ACC112 (cell line): Measurements from ENCODE around the gene VCAM1.

Experiments used
- H2AFZ ChIP-seq: fragments of 200-600 bp; sonication (generic); one replicate; pipeline ENCODE4 v1.6.0; 2017; ENCODE audit warnings: antibody characterized with exemption, low read length; ENCODE audit not compliant: unreplicated experiment
- H3K27ac ChIP-seq: fragments of 200-600 bp; sonication (generic); 2 replicates; pipeline ENCODE4 v1.5.1; 2014; ENCODE audit warnings: low read depth, mild to moderate bottlenecking, antibody characterized with exemption, low read length, moderate library complexity
- H3K27me3 ChIP-seq: fragments of 200-600 bp; sonication (generic); 2 replicates; pipeline ENCODE4 v1.6.1; 2014; ENCODE audit warnings: mild to moderate bottlenecking, antibody characterized with exemption, low read length, moderate library complexity, mixed read lengths; ENCODE audit not compliant: insufficient read depth
- H3K36me3 ChIP-seq: fragments of 200-600 bp; sonication (generic); 2 replicates; pipeline ENCODE4 v1.6.1; 2016; ENCODE audit warnings: mild to moderate bottlenecking, antibody characterized with exemption, low read length, moderate library complexity, mixed read lengths; ENCODE audit not compliant: insufficient read depth
- H3K4me1 ChIP-seq: fragments of 200-600 bp; sonication (generic); one replicate; pipeline ENCODE4 v1.6.1; 2016; ENCODE audit warnings: low read length, mixed read lengths; ENCODE audit not compliant: insufficient read depth, unreplicated experiment, control insufficient read depth
- H3K4me3 ChIP-seq: fragments of 200-600 bp; sonication (generic); 2 replicates; pipeline ENCODE4 v1.5.1; 2014; ENCODE audit warnings: mild to moderate bottlenecking, low read depth, low read length
- H3K79me2 ChIP-seq: fragments of 200-600 bp; sonication (generic); one replicate; pipeline ENCODE4 v1.6.0; 2016; ENCODE audit warnings: low read length; ENCODE audit not compliant: control insufficient read depth, unreplicated experiment, insufficient read depth

The VCAM1 gene

DNA sequence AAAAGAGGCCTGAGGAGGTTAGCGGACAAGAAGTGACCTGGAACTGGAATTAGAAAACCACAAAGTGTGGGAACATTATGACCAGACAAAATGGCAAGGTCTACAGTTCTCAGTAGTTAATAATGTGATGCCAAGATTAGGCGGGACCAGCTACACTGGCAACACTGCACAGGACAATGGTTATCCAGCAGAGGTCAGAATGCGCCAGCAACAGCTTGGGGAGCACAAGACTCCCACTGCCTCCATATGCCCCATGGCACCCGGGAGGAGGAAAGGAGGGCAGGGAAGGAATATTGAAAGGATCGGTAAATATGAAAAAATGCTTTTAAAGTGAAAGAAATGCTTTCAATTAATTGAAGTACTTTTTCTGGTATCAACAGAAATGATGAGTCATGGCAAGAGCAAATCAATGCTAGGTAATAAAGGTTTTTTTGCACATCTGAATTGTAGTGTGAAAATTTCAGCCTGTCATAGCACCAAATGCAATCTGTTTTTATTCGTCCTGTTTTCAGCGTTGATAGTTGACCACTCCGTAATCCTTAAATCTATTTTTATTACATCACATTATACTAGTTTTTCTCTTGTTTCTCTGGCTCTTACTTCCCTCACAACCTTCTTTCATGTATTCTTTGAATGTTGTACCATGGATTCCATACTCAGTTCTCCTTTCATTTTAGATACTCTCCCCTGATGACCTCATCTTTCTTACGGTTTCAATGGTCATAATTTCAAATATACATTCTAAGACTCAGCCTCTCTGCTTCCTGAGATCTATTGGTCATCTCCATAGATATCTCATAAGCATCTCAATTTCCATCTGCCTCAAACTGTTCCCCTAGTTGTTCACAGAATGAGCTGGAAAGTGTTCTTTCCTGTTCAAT, 30.7 kb downstream of the VCAM1 start:
- no peaks in the 10 kb centered on the region for H3K36me3 ChIP-seq
- no peaks in the 10 kb centered on the region for H3K79me2 ChIP-seq
- no peak overlapping the region for H3K4me3 ChIP-seq
- H3K4me1 ChIP-seq = no peaks in the 10 kb centered on the region
- no peaks in the 10 kb centered on the region for H3K27me3 ChIP-seq
- H2AFZ ChIP-seq = no peak overlapping the region
- H3K27ac ChIP-seq = no peak overlapping the region

DNA sequence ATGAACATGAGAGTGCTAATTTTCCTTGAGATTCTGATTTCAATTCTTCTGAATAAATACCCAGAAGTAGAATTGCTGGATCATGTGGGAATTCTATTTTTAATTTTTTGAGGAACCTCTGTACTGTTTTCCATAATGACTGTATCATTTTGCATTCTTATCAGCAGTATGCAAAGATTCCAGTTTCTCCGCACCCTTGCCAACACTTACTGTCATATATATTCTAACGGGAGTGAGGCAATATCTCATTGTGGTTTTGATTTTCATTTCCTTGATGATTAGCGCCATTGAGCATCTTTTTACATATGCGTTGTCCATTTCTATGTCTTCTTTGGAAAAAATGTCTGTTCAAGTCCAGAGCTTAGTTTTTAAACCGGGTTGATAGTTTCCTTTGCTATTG, 33.2 kb downstream of the VCAM1 start:
- H3K79me2 ChIP-seq = no peaks in the 10 kb centered on the region
- H3K36me3 ChIP-seq = no peaks in the 10 kb centered on the region
- no peak overlapping the region for H2AFZ ChIP-seq
- H3K4me3 ChIP-seq = no peak overlapping the region
- H3K27me3 ChIP-seq = no peaks in the 10 kb centered on the region
- no peak overlapping the region for H3K27ac ChIP-seq
- no peaks in the 10 kb centered on the region for H3K4me1 ChIP-seq

DNA sequence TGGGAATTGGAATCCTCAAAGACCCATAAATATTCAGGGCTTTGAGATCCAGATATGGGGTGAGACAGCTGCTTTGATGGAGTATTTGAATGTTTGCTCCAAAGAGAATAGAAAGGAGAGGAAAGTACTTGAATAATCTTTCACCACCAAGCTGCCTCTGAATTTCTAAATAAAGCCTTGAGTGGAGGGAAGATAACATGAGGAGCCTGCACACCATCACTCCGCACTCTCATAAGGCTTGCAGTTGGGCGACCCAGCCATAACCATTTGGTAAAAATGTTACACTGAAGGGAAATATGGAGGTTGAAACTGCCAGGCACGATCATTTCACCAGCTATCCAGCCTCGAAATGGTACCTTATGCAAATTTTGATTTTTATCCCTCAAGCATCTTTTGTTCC, 38.4 kb downstream of the VCAM1 start:
- no peak overlapping the region for H2AFZ ChIP-seq
- no peak overlapping the region for H3K27ac ChIP-seq
- no peaks in the 10 kb centered on the region for H3K36me3 ChIP-seq
- H3K4me1 ChIP-seq = no peaks in the 10 kb centered on the region
- no peaks in the 10 kb centered on the region for H3K27me3 ChIP-seq
- no peaks in the 10 kb centered on the region for H3K79me2 ChIP-seq
- no peak overlapping the region for H3K4me3 ChIP-seq

DNA sequence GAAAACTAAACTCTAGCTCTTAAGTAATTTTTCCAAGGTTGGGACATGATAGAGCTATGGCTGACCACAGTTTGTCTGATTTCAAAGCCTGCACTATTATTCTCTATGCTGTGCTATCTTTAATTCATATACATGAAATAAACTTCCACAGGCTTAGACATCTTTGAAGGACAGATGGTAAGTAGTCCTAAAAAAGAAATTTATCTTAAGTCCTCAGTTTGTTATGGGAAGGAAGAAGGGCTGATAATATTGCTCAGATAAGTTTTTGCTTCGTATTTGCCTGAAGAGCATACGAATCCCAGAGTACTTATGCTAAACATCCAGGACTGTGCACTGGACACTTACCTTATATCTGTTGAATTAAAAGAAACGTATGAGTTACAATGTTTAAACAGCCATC, 39.6 kb downstream of the VCAM1 start:
- H3K27ac ChIP-seq = no peak overlapping the region
- H3K4me3 ChIP-seq = no peak overlapping the region
- no peaks in the 10 kb centered on the region for H3K79me2 ChIP-seq
- no peak overlapping the region for H2AFZ ChIP-seq
- no peaks in the 10 kb centered on the region for H3K36me3 ChIP-seq
- H3K4me1 ChIP-seq = no peaks in the 10 kb centered on the region
- H3K27me3 ChIP-seq = no peaks in the 10 kb centered on the region

DNA sequence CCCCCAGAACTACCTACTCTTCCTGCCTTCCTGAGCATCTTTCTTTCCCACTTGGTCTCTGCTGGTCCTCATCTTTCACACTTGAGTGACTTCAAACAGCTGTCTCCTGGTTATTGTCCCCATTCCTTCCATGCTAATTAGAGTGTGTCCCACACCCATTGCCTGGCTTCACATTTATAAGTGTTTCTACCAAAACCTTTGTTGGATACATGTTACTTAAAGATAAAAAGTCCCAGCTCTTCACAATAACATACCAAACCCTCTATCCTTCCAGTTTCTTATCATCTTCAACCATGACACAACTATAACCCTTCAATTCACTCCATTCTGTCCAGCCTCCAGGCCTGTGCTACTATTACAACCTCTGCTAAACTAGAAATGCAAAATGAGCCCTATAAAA, 41.0 kb downstream of the VCAM1 start:
- Histone ChIP-seq H3K36me3 (no peaks in the 10 kb centered on the region), H3K4me1 (no peaks in the 10 kb centered on the region), H3K4me3 (no peak overlapping the region), H3K27me3 (no peaks in the 10 kb centered on the region), H3K79me2 (no peaks in the 10 kb centered on the region), H2AFZ (no peak overlapping the region), H3K27ac (no peak overlapping the region)

DNA sequence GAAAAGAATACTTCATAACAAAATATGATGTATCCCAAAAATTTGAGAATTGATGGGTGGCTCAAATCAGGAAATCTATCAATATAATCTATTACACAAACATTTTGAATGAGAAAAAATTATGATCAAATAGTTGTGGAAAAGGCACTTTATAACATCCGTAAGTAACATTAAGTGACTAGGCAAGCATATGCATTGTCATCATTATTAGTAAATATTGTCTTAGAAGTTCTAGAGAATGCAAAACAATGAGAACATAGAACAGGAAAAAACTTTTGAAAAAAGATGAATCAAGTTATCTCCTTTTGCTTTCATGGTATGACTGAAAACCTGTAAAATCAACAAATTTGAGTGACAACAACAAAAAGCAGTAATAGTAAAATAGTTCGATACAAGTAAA, 42.9 kb downstream of the VCAM1 start:
- Histone ChIP-seq H3K36me3 (no peaks in the 10 kb centered on the region), H3K27me3 (no peaks in the 10 kb centered on the region), H2AFZ (no peak overlapping the region), H3K4me1 (peaks cover 6% of the 10 kb centered on the region), H3K4me3 (no peak overlapping the region), H3K79me2 (no peaks in the 10 kb centered on the region), H3K27ac (no peak overlapping the region)

DNA sequence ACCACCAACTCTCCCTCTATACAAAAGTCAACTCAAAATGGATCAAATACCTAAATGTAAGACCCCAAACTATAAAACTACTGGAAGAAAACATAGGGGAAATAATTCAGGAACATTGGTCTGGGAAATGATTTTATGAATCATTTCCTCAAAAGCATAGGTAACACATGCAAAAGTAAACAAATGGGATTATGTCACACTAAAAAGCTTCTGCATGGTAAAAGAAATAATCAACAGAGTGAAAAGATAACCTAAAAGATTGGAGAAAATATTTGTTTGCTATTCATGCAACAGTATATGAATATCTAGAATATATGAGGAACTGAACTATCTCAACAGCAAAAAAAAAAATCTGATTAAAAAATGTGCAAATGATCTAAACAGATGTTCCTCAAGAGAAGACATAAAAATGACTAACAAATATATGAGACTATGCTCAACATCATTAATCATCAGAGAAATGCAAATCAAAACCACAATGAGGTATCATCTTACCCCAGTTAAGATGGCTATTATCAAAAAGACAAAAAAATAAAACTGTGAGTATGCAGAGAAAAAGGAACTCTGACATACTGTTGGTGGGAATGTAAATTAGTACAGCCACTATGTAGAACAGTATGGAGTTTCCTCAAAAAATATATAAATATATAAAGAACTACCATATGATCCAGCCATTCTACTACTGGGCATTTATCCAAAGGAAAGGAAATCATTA, 47.8 kb downstream of the VCAM1 start:
- no peaks in the 10 kb centered on the region for H3K27me3 ChIP-seq
- peaks cover 11% of the 10 kb centered on the region for H3K4me1 ChIP-seq
- H3K4me3 ChIP-seq = no peak overlapping the region
- H3K79me2 ChIP-seq = no peaks in the 10 kb centered on the region
- peak overlapping the region; percentile 16; the same call in 1 of the 2 replicates for H3K27ac ChIP-seq
- no peaks in the 10 kb centered on the region for H3K36me3 ChIP-seq
- no peak overlapping the region for H2AFZ ChIP-seq

DNA sequence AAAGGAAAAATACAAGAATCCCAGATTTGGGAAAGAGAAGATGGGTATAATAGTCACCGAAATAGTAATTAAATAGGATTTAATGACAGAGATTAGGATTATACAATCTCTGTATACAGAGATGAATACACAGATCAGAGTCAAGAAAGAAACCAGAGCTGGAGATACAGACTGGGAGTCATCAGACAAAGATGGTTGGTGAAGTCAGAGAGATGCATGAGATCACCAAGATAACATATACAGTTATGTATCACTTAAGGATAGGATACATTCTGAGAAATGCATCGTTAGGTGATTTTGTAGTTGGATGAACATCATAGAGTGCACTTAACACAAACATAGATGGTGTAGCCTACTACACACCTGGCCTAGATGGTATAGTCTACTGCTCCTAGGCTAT, 49.8 kb downstream of the VCAM1 start:
- Histone ChIP-seq H3K79me2 (no peaks in the 10 kb centered on the region), H3K27ac (no peak overlapping the region), H3K4me3 (no peak overlapping the region), H3K27me3 (no peaks in the 10 kb centered on the region), H3K36me3 (no peaks in the 10 kb centered on the region), H2AFZ (no peak overlapping the region), H3K4me1 (peaks cover 11% of the 10 kb centered on the region)

DNA sequence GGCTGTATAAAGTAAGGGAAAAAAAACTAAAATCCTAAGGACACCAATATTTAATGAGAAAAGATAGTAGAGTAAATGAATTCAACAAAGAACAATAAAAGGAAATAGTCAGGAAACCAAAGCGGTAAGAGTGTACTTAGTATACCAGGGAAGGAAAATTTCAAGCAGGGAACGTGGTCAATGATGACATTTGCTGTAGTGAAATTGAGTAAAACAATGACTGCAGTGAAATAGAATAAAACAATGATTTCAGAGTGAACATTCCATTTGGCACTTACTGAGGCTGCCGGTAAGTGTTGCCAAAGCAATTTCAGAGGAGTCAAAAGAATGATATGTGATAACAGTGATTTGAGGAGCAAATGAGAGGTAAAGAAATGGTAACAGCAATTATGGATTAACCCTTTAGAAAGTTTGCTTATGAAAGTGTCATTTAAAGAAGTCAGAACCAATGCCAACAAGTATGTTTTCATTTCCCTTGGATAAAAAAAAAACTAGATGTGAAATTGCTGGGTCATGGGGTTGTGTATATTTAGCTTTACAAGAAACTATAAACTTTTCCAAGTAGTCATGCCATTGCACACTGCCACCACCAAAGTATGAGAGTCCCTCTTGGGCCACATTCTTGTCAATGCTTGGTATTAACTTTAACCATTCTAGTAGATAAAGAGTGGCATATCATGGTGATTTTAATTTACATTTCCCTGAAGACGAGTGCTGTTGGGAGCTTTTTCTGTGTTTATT, 50.5 kb downstream of the VCAM1 start:
- Histone ChIP-seq H3K36me3 (no peaks in the 10 kb centered on the region), H3K27me3 (no peaks in the 10 kb centered on the region), H2AFZ (no peak overlapping the region), H3K4me3 (no peak overlapping the region), H3K27ac (no peak overlapping the region), H3K4me1 (peaks cover 11% of the 10 kb centered on the region), H3K79me2 (no peaks in the 10 kb centered on the region)

DNA sequence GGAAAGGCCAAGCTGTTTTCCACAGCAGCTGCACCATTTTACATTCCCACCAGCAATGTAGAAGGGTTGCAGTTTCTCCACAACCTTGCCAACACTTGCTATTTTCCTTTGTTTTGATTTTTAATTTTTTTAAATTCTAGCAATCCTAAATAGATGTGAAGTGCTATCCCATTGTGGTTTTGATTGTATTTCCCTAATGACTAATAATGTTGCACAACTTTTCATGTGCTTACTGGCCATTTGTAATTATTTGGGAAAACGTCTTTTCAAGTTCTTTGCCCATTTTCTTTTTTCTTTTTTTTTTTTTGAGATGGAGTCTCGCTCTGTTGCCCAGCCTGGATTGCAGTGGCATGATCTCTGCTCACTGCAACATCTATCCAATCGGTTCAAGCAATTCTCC, 53.9 kb downstream of the VCAM1 start:
- no peak overlapping the region for H3K4me3 ChIP-seq
- peaks cover 6% of the 10 kb centered on the region for H3K4me1 ChIP-seq
- no peaks in the 10 kb centered on the region for H3K36me3 ChIP-seq
- H3K27ac ChIP-seq = no peak overlapping the region
- H3K27me3 ChIP-seq = no peaks in the 10 kb centered on the region
- H2AFZ ChIP-seq = no peak overlapping the region
- H3K79me2 ChIP-seq = no peaks in the 10 kb centered on the region
